WI38 (cell line): Measurements from ENCODE around the gene ANK3.

Source experiments
- H3K4me3 ChIP-seq: 2 replicates; pipeline ENCODE4 v1.5.1; 2011; ENCODE audit warnings: low read depth, mild to moderate bottlenecking, control low read depth, low read length
- TF ChIP-seq, protein P1 (sequence below): IDR thresholded peaks from 2 replicates; pipeline ENCODE4 v1.5.1; 2012; ENCODE audit warnings: low read depth, mild to moderate bottlenecking, control low read depth, low read length

ANK3 gene

DNA sequence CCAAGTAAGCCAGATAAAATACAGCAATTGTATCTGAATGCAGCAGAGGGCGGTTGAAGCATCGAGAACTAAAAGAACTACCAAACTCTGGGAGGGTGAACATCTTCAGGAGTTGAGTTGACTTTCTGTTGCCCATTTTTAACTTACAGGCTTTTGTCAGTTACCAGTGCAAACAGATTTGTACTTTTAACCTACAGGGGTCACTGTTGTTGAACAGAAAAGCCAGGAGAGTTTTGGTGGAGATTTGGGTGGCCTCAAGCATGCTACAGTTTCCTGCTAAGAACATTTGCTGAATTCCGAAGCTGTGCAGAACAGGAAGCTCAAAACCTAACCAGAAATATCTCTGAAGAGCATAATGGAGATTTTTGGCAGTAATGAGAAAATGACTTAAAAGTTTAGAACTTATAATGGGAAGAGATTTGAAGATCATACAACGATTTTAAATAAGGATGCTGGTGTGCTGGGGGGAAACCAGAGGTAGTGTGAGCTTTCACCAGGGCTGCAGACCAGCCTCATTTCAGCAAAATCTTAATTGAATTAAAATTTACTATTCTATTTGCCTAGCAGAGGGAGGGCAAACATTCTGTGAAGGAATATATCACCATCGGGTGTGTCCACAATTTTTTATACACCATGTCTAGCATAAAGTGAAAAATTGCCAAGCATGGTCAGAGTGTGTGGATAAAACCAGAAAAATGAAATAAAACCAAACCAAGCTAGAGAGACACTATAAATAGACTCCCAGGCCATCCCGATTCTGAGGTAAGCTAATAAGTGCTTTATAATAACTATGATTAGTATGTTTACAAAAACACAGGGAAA is 274.7 kb downstream of the ANK3 start:
- TF ChIP-seq, protein P1, sequence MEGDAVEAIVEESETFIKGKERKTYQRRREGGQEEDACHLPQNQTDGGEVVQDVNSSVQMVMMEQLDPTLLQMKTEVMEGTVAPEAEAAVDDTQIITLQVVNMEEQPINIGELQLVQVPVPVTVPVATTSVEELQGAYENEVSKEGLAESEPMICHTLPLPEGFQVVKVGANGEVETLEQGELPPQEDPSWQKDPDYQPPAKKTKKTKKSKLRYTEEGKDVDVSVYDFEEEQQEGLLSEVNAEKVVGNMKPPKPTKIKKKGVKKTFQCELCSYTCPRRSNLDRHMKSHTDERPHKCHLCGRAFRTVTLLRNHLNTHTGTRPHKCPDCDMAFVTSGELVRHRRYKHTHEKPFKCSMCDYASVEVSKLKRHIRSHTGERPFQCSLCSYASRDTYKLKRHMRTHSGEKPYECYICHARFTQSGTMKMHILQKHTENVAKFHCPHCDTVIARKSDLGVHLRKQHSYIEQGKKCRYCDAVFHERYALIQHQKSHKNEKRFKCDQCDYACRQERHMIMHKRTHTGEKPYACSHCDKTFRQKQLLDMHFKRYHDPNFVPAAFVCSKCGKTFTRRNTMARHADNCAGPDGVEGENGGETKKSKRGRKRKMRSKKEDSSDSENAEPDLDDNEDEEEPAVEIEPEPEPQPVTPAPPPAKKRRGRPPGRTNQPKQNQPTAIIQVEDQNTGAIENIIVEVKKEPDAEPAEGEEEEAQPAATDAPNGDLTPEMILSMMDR = peak; percentile 20; the same call in 1 of the 2 replicates
- no peak overlapping the region for H3K4me3 ChIP-seq

DNA sequence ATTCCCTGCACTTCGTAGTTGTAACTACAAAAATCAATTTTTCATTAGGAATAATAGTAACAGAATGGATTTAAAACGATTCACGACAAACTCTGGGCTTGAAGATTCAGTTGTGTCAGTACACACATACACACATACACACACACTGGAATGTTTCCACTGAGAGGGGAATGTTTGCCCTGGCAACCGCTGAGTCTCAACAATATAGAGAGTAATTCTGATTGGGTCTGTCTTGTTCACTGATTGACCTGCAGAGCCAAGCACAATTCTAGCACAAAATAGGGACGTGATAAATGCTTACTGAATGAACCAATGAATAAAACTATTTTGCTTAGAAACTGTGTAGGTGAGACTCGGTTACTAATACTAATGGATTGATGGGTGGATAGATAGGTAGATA is 278.9 kb downstream of the ANK3 start:
- TF ChIP-seq, protein P1 = no peak
- no peak overlapping the region for H3K4me3 ChIP-seq

DNA sequence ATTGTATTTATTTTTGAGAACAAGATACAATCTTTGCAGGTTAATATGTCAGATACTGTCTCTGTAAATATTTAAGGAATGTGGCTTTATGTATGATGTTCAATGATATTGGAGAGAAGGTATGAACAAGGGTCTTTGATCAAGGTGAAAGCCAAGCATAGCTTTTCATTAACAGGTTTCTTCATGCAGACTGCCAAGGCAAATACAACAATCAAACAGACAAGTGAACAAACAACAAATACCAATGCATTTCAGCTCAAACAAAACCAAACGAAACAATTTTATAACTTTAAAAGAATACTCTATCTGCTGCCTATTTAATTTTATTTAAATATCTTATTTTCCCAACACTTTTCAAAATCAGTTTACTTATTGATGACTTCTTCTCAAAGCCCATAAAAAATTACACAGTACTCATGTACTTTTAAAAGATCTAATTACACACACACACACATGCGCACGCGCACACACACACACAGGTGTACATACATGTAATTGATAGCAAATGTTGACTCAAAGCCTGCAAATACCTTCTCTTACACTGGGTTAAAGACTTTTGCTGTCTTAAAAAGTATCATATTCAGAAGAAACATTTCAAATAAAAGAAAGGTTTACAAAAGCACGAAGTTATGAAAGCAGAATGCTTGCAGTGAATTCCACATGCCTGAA is 282.2 kb downstream of the ANK3 start:
- TF ChIP-seq, protein P1 = no peak
- H3K4me3 ChIP-seq = no peak overlapping the region

DNA sequence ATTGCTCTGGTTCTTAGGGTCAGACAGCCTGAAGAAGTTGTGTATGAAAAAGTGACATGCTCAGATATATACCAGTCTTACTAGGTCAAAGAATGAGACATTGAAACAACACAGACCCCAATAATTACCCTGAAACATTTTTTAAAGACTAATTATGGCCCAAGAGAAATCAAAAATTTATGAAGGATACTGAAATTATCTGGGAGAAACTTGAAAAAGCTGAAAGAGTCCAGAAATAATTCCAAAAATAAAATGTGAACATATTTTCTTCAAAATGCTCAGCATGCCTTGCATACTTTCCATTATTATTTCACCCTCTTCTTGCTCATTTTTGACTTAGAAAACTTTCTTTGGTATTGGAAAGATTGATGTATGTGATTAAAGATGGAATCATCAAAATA is 284.4 kb downstream of the ANK3 start:
- H3K4me3 ChIP-seq = no peak overlapping the region
- TF ChIP-seq, protein P1 = no peak

DNA sequence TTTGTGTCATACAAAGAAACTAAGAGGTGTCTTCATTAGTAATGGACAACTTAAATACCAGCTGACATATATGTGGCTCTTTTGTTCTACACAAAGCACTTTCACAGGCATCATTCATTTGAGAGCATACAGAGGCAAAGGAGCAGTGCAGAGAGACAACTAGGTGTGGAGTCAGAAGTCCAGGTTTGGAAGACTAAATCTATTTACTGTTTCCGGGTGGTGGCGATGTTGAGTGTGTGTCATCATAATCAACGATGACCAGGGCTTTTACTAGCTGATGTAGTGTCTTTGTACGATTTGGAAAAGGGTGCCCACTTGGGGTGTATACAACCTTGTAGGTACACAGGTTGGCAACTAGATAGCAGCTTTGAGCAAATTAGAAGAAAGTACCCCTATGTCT is 287.9 kb downstream of the ANK3 start:
- TF ChIP-seq, protein P1 = no peak
- H3K4me3 ChIP-seq = no peak overlapping the region

DNA sequence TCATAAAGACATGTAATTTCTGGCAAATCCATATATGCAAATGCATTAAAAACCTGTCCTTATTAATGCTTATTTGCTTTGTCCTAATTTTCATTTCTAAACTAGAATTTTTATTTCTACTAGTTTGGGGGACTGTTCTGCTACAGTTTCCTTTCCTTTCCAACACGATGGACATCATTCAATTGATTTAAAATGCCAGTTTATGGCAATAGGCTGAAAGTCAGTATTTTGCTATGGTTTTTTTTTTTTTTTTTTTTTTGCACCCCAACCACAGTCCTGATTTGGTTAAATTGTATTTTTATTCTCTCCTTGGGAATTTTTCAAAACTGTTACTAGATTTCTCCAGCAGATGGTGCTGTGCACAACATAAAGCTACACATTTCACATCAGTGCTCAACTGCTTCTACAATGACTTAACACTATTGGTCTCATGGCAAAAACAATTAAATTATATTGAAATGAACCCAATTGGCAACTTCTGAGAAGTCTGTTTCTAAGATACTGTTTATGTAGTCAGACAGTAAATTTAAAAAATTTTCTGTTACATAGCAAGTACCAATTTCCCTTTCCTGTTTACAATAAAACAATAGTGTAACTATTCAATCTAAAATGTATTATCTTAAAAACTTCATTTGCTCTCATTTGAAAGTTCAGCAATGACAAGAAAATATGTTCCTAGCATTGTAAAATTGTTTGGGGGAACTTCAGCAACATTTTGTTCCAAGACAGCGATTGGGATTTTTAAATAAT is 289.5 kb downstream of the ANK3 start:
- TF ChIP-seq, protein P1 = peak; percentile 32; the same call in 1 of the 2 replicates
- no peak overlapping the region for H3K4me3 ChIP-seq
